Measurements from ENCODE around the gene CBFA2T3.

GRCh38 chr16:88919936-88920335 lies 57.1 kb downstream of the CBFA2T3 start:
- TF ChIP-seq, protein P1, sequence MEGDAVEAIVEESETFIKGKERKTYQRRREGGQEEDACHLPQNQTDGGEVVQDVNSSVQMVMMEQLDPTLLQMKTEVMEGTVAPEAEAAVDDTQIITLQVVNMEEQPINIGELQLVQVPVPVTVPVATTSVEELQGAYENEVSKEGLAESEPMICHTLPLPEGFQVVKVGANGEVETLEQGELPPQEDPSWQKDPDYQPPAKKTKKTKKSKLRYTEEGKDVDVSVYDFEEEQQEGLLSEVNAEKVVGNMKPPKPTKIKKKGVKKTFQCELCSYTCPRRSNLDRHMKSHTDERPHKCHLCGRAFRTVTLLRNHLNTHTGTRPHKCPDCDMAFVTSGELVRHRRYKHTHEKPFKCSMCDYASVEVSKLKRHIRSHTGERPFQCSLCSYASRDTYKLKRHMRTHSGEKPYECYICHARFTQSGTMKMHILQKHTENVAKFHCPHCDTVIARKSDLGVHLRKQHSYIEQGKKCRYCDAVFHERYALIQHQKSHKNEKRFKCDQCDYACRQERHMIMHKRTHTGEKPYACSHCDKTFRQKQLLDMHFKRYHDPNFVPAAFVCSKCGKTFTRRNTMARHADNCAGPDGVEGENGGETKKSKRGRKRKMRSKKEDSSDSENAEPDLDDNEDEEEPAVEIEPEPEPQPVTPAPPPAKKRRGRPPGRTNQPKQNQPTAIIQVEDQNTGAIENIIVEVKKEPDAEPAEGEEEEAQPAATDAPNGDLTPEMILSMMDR (conservative IDR thresholded peaks at IDR 0.05) = no peak
- TF ChIP-seq ZFX (IDR thresholded peaks at IDR 0.05) = no peak
